ENCODE results near the gene CP.
"Not testable (repeated sequence)": the region's sequence is repeated elsewhere in the genome, so short reads cannot be mapped to it uniquely, and the experiment has no call there.

CP gene

DNA sequence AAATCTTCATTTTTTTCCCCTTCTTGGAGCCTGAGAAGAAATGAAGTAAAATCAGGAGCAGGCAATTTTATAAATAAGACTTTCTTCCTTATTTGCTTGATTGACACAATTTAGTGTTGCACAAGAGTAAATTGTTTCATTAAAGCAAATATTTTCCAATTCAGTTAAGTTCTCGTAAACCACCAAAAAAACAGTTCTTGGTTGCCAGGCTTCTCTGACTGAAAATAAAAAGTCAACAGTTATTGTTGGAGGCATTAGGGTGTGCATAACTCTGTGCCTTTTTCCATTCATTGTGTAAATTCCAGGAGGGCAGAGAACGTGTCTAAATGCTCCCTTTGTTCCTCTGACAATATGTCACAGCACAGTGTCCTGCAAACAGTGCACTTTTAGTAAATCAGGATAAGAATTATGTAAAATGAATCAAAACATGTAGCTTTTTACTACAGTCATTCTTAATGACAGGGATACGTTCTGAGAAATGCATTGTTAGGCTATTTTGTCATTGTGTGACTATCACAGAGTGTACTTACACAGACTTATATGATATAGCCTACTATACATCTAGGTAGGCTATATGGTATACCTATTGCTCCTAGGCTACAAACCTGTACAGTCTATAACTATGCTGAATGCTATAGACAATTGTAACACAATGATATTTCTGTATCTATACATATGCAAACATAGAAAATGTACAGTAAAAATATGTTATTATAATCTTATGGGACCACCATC, at the start of gene CP:
Gene CP (minus strand): TSS at position 47 of the 735 bp plus-strand sequence. CDS start 37 bp downstream, at position 10.
- no peak for DNase-seq (ENCODE audit: low read depth)

DNA sequence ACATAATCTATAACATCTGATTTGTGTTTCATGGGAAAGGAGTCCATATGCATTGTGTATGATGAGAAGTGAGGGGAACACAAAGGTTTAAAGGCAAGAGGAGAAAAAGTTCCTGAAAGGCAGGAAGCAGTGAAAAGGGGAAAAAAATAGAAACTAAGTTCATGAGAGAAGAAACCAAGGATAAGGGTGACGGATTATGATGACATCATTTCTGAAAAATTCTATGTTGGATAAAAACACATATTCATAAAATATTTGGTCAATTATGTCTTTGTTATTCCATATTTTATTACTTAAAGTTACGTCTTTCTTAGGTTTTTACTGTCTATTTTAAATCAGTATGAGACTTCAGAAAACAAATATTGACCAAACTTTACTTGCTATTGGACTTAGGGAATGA, 48.6 kb upstream of the CP start:
- no peak for DNase-seq (ENCODE audit: low read depth)

DNA sequence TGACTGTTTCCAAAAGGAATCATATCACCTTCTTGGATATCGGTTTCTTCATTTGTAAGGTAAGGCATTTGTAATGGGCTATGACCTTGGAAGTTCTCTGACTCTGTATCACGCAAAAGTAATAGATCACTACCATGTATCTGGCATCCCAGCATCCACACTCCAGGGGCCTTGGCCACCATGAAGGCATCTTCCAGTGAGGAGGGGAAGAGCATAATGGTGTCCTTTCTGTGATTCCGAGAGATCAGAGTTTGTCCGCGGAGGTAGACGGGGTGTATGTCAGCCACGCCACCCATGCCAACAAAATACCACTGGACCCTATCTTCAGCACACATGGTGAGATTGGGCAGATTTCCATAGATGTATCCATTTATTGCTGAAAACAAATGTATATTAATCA, 48.1 kb upstream of the CP start:
- DNase-seq (ENCODE audit: low read depth) = no peak

DNA sequence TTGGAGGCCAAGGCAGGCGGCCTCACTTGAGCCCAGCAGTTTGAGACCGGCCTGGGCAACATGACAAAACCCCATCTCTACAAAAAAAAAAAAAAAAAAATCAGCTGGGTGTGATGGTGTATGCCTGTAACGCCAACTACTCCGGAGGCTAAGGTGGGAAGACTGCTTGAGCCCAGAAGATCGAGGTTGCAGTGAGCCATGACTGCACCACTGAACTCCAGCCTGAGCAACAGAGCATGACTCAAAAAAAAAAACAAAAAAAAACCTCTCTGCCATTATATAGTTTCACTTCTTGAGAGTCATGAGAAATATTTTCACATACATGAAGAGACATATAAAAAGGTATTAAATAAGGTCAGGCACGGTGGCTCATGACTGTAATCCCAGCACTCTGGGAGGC, 45.9 kb upstream of the CP start:
- no peak for DNase-seq (ENCODE audit: low read depth)

DNA sequence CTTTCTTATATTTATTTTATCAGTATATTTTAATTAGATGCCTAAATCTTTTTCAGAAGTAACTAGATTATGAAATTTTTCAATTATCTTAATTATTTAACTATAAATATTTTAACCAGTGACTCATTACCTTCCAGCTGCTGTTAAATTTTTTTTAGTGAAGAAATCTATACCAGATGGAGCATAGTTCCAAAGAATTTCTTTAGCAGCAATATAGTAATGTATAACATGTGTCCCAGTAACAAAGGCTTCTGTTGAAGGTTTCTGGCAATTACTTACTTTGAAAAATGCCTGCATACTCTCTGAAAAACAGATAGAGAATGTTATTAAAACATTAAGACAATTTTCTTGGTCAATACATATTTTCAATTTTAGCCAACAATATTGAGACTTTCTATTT, 45.1 kb upstream of the CP start:
- DNase-seq (ENCODE audit: low read depth) = no peak

DNA sequence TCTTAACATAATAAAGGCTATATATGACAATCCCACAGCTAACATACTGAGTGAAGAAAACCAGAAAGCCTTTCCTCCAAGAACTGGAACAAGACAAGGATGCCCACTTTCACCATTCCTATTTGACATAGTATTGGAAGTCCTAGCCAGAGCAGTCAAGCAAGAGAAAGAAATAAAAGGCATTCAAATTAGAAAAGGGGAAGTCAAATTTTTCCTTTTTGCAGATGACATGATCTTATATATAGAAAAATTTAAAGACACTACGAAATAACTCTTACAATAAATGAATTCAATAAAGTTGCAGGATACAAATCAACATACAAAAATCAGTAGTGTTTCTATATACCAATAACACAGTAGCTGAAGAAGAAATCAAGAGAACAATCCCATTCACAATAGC, 42.2 kb upstream of the CP start:
- DNase-seq (ENCODE audit: low read depth) = no peak

DNA sequence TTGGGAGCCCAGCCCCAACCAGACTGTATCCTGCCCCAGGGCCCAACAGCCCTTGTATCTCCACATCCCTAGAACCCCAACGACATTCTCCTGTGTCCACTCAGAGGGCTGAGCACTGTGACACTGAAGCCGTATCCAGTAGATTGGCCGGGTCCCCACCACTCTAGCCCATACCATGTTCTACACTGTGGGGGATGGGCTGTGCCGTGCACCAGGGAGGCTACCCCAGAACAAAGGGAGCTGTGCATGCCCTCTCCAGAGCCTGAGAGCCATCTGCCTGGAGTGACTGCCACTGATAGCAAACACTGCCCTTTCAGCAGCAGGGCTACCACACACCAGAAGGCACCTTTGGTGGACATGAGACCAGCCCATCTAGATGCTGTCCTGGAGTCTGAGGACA, 37.1 kb upstream of the CP start:
- no peak for DNase-seq (ENCODE audit: low read depth)

DNA sequence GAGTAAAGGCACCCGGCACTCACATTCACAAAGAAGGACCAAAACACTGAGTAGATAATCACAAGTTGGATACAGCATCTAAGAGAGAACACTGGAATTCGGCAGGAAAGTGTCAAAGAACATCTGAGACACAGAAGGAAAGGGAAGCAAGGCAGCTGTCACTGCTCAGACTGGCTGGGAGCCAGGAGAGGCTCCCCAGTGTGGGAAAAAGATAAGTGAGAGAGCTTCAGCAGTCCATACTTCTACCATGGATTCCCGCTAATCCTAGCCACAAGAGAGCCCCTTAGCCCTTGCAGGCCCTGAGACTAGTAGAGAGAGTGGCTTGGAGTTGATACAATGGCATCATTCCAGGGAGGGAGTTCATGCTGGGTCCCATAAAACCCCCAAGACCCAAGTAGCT, 36.7 kb upstream of the CP start:
- no peak for DNase-seq (ENCODE audit: low read depth)

DNA sequence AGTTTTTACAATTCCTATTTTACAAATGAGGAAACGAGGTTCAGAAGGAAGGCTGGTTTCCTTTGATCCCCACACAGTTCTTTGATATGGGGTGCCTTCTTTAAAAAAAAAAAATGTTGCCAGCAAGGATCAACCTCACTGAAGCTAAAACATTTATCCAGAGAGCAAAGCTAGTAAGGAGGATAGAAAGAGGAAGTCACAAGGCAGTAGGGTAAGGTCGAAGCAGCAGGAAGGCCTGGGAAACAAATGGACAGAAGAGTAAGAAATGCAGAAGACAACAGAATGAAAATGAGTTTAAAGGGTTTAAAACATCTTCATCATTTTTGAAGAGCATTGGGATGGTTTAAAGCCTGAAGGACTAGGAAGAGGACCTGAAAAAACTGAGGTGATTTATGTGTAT, 30.6 kb upstream of the CP start:
- DNase-seq (ENCODE audit: low read depth) = no peak

DNA sequence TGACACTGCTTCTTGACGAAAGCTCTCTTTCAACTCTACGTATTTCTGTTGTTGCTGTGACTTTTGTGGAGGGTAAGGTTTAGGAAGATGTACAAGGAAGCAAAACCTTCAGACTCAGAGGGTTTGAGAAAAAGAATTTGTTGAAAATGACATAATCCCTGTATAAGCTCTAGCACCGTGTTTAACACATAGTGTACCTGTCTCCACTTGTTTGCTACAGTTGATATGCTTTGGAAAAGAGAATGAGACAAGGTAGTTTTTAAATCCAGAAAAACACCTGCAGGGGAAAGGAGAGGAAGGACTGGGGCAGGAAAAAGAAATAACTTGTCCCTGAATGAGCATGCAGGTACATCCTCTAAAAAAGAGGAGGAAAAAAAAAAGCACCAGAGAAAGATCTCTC, 29.6 kb upstream of the CP start:
- no peak for DNase-seq (ENCODE audit: low read depth)

DNA sequence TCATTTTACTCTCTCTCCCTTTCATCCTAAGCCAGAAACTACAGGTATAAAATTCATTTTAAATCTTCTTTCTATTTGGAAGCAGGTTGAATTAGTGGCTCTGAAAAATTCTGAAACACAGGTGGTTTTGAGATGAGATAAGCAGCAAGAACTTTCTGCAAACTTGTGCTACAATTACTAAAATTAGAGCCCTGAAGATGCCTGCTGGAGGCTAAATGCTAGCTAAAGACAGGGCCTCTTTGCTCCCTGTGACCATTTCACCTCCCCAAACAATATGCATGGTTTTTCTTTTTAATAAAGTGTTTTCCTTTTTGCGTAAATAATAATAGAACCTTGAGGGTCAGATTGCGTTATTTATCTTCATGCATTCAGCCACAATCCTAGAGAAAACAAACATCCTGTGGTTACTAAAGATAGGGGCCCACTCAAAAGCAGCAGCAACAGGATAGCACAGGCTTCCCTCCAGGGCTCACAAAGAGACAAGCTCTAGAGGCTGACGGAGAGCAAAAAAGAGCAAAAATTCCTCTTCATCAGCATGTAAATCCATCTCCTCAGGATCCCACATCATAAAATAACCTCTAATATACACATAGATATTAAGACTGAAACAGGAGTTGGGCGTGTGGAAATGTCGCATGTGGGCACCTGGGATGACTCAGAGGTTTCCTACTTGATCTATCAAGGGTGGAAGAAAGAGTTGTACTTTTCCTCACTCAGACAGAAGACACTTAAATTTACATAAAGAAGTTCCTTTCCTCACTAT, 26.5 kb upstream of the CP start:
- DNase-seq (ENCODE audit: low read depth) = no peak

DNA sequence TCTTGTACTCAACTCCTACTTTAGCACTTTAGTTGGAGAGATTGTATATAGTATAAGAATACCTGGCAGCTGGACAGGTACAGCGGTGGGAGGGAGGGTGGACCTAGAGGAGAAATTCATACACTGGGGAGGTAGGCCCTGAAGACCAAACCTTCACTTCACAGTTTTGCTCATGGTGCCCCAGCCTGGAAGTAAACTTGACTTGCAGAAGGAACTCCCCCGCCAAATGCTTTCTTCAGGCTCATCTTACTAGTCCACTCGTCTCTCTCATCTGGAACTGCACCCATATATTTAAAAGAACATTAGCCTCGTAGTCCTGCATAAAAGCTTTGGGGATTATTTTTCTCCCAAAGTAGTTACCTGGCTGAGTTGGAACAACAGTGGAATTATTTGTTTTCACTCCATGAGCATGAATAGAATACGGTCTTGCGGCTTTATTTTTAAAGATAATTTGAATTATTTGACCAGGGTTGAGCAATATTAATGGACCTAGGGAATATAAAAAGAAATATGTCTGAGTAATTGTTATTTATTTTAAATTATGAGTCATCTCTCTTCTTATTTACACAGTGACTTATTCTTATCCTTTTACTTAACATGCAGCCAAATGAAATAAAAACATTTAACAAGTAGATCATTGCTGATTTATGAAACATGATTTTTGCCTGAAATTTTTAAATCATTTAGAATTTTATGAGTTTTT, 25.5 kb upstream of the CP start:
- no peak for DNase-seq (ENCODE audit: low read depth)

DNA sequence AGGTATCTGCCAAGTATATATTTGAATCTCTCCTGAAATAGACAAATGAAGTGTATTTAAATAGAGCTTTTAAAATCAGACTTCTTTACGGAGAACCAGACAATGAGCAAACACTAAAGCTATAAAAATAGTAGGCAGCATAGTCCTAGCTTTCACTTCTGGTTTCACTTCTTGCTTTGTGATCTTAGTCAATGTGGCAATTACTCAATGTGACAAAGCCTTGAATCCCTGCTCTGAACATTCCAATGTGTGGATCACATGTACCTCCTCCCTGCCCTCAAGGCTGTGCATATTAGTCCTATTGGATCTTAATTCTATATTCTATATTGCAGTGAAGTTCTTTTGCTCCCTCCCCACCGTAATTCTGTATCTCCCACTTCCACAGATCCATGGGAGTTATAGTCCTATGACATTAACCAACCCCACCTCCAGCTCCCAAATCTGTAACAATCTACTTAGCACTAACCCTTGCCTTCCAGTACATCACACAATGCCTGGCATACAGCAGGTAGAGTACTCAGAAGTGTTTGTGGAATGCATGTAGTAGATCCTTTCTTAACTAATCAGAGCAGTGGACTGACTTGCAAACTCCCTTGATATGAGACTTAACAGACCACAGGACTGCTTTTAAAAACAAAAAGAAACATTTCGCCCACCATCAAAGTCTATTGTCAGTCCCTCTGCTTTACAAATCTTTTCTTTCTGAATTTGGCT, 24.3 kb upstream of the CP start:
- no peak for DNase-seq (ENCODE audit: low read depth)

DNA sequence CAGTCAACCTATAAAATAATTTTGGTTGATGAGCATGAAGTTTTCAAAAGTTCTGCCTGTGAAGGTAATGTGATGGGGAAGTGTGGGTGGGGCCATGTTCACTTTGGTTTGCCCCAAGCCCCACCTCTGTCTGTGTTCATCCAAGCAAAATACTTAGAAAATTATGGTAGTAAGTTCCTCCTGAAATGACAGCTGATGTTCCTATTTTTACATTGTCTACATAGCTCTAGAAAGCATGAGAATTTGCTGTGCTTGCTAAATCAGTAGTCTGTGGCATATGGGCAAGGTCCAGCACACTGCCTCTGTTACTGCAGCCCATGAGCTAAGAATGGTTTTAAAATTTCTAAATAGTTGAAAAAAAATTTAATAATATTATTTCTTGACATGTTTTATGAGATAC, 21.9 kb upstream of the CP start:
- no peak for DNase-seq (ENCODE audit: low read depth)

DNA sequence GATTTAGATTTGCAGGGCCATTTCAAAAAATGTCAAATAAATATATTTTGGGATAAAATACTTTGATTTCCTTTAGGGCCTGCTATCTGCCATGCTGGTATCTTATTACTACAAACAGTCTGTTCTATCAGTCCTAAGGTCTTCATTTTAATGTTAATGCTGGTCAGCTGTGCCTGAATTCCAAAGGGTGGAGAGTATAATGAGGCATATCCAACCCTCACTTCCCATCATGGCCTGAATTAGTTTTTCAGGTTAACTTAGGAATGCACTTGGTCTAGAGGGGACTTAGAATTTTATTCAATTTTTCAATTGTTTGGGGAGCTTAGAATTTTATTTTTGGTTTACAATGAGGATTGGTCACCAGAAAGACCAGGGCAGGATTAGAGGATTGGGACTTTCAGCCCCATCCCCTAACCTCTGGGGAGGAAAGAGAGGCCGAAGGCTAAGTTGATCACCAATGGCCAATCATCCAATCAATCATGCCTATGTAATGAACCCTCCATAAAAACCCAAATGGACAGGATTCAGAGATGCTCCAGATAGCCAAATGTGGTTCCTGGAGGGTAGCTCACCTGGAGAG, 17.8 kb upstream of the CP start:
- DNase-seq (ENCODE audit: low read depth) = no peak

DNA sequence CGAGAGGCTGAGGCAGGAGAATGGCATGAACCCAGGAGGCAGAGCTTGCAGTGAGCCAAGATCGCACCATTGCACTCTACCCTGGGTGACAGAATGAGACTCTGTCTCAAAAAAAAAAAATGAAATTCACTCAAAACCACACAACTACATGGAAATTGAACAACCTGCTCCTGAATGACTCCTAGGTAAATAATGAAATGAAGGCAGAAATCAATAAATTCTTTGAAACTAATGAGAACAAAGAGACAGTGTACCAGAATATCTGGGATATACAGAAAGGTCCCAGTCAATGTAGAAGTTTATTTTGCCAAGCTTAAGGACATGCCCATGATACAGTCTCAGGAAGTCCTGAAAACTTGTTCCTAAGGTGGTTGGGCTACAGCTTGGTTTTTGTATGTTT, 16.6 kb upstream of the CP start:
- not testable (repeated sequence) for DNase-seq (ENCODE audit: low read depth)

DNA sequence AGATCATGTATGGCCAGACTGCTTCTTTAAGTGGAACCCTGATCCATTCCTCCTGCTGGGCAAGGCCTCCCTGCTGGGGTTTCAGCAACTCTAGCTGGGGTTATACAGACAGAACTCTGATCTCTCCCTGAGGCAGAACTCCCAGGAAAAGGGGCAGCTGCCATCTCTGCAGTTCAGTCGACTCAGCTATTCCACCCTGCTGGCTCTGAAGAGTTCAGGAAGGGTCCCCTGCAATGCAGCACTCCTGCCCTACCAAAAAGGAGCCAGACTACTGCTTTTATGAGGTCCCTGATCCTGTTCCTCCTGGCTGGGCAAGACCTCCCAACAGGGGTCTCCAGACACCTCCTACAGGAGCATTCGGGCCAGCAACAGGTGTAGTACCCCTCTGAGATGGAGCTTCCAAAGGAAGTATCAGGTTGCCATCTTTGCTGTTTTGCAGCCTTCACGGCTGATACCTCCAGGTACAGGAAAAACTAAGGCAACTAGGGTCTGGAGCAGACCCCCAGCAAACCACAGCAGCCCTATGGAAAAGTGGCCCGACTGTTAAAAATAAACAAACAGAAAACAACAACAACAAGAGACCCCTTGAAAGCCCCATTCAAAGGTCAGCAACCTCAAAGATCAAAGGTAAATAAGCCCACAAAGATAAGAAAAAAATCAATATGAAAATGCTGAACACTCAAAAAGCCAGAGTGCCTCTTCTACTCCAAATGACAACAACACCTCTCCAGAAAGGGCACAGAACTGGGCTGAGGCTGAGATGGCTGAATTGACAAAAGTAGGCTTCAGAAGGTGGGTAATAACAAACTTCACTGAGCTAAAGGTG, 14.2 kb upstream of the CP start:
- no peak for DNase-seq (ENCODE audit: low read depth)

DNA sequence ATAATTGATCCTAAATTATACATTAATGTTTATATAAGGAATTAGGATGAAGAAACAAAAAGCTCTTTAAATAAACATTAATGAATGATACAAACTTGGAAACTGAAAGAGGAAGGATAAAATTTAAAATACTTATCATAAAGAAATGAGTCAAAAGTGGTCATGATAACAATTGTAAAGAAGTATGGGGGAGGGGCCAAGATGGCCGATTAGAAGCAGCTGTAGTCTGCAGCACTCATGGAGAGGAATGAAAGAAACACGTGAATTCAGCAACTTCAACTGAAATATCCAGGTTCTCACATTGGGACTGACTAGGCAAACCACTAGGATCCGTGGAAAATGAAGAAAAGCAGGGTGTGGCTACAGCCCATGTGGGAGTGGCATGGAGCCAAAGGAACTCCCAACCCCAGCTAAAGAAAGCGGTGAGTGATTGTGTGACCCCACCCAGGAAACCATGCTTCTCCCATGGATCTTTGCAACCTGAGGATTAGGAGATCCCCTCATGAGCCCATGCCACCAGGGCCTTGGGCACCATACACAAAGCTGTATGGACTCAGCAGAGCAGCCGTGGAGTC, 13.1 kb upstream of the CP start:
- DNase-seq (ENCODE audit: low read depth) = no peak

DNA sequence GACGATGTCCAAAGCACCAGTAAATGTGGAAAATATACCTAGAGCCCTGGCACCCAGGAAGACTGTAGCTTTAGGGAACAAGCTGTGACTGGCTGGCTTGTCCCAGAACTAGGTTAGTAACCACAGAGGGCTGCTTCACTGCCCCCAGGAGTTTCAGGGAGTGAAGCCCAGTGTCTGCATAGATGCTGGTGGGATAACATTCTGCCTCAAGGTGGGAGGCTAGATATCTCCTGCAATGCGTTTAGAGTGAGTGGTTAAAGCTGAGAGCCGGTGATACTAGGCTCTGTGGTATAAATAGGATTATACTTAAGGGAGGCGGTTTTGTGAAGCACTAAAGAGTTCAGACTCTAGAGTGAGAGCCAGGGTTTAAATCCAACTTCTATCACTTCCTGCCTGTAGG, 11.7 kb upstream of the CP start:
- DNase-seq (ENCODE audit: low read depth) = no peak

DNA sequence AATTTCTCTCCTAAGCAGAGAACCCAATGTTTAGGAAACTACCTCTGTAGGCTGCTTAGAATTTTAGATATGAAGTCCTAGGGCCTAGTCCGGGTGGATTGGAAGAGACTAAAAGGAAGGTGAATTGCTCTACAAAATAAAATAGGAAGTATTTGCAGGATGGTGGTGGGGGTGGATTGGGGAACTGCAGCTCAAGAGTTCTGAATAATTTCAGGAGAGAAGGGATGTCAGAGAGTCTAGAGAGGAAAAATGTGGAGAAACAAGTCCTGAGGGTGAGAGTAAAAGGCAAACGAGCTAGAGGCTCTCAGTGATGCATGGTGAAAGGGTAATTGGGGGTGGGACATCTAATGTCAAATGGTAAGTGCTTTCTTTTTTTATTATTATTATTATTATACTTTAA, 10.2 kb upstream of the CP start:
- DNase-seq (ENCODE audit: low read depth) = no peak
